Stomach (tissue), 4 donors: ENCODE data around the gene HSD17B13.

Experiments used
- CTCF ChIP-seq, 7 experiments: fragments of 450-650 bp in 4 of 7; fragments of 200-600 bp in 3 of 7; sonication (generic) in 3 of 7; IDR thresholded peaks; one replicate each; pipeline ENCODE4 v1.5.1; 2016 to 2019; ENCODE audit warnings: antibody characterized with exemption in 7 of 7, control low read depth in 2 of 7, mild to moderate bottlenecking in 1 of 7
- POLR2A ChIP-seq, 4 donors: fragments of 450-650 bp; IDR thresholded peaks; one replicate each; pipeline ENCODE4 v1.6.1; 2016; ENCODE audit warnings: antibody characterized with exemption in 4 of 4, control low read depth in 2 of 4, mild to moderate bottlenecking in 1 of 4, moderate library complexity in 1 of 4

DNA sequence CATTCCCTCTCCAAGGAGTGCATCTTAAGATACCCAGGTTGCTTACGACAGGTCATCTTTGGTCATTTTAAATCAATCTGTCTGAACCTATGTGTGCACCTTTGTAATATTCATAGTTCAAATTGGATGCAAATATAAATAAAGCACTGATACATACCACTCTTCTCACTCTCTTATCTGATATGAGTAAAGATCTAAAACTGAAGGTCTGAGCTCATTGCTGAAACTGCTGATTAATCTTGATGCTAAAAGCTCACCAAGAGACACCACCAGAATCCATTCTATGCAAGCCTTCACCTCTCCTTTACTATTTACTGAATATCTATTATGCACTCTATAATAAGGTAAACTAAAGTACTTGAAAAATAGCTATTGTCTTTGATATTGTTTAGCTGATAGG, 16.6 kb downstream of the HSD17B13 start:
- TF ChIP-seq POLR2A (IDR thresholded peaks at IDR 0.05) (no peak), CTCF (IDR thresholded peaks at IDR 0.05) (no peak)
